HL-60 (cell line): Measurements from ENCODE around the gene KRTAP2-3.
"Not testable (repeated sequence)": the region's sequence is repeated elsewhere in the genome, so short reads cannot be mapped to it uniquely, and the experiment has no call there.

ENCODE experiments used
- POLR2AphosphoS5 ChIP-seq: IDR thresholded peaks from 2 replicates; pipeline ENCODE4 v1.6.1; 2012; ENCODE audit warnings: low read depth
- TF ChIP-seq, protein P1 (sequence below): IDR thresholded peaks from one replicate; pipeline ENCODE4 v1.5.1; 2011; ENCODE audit warnings: low read length, control low read depth, inconsistent platforms; ENCODE audit not compliant: insufficient read depth

DNA sequence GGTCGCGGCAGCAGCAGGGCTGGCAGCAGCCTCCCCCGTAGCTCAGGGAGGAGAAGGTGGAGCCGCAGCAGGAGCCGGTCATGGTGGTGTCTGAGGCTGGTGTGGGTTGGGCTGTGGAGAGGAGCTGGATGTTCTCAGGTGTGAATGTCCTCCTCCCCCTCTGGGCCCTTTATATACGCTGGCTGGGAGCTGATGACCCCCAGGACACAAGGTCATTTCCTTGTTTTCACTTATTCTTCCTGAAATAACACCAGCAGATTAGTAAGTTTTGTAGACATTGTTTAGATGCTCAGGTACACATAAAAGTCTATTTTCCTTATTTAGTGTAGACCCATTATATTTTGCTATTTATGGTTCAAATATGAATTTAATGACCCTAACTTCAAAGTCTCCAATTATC is 4.8 kb downstream of the KRTAP2-3 start, which contains the start of gene KRTAP2-2:
- TF ChIP-seq POLR2AphosphoS5: not testable (repeated sequence)
- TF ChIP-seq, protein P1, sequence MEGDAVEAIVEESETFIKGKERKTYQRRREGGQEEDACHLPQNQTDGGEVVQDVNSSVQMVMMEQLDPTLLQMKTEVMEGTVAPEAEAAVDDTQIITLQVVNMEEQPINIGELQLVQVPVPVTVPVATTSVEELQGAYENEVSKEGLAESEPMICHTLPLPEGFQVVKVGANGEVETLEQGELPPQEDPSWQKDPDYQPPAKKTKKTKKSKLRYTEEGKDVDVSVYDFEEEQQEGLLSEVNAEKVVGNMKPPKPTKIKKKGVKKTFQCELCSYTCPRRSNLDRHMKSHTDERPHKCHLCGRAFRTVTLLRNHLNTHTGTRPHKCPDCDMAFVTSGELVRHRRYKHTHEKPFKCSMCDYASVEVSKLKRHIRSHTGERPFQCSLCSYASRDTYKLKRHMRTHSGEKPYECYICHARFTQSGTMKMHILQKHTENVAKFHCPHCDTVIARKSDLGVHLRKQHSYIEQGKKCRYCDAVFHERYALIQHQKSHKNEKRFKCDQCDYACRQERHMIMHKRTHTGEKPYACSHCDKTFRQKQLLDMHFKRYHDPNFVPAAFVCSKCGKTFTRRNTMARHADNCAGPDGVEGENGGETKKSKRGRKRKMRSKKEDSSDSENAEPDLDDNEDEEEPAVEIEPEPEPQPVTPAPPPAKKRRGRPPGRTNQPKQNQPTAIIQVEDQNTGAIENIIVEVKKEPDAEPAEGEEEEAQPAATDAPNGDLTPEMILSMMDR: not testable (repeated sequence)
